Measurements from ENCODE around the gene CPA1. TPM values are rescaled to one million over a fixed set of nuclear protein-coding genes. Genes with fewer than 3 reads are reported as not detected.

Gene CPA1
- total RNA-seq, 1 donor from 2014 or later: not detected

GRCh38 chr7:130393841-130394411 is 13.6 kb downstream of the CPA1 start:
- peaks cover 10% of the 10 kb centered on the region for H3K4me1 Mint-ChIP-seq
- no peaks in the 10 kb centered on the region for H3K36me3 Mint-ChIP-seq (ENCODE audit: low read depth)
- POLR2A ChIA-PET: no interaction called here
- no peak overlapping the region for H3K4me3 Mint-ChIP-seq
- DNase-seq (no peak), ATAC-seq (ENCODE audit: low read depth) (no peak)
- H3K9me3 Mint-ChIP-seq: no peaks in the 10 kb centered on the region
- intact Hi-C loops (cut with micrococcal nuclease): no loop called here
- H3K27ac Mint-ChIP-seq: no peak overlapping the region
- H3K27me3 Mint-ChIP-seq: no peaks in the 10 kb centered on the region
- CTCF ChIA-PET: no interaction called here
- TF ChIP-seq CTCF (IDR thresholded peaks at IDR 0.05): no peak

- no peak for TF ChIP-seq CTCF (IDR thresholded peaks at IDR 0.05)
- intact Hi-C loops (cut with micrococcal nuclease): no loop called here
- ChIA-PET POLR2A (no interaction called here), CTCF (no interaction called here)
- Mint-ChIP-seq H3K27ac (no peak overlapping the region), H3K9me3 (no peaks in the 10 kb centered on the region), H3K4me3 (no peak overlapping the region), H3K27me3 (no peaks in the 10 kb centered on the region), H3K4me1 (peaks cover 10% of the 10 kb centered on the region), H3K36me3 (ENCODE audit: low read depth) (no peaks in the 10 kb centered on the region)
- DNase-seq (no peak), ATAC-seq (ENCODE audit: low read depth) (no peak)
Measured at GRCh38 chr7:130394421-130395195, 14.3 kb downstream of the CPA1 start.

DNA sequence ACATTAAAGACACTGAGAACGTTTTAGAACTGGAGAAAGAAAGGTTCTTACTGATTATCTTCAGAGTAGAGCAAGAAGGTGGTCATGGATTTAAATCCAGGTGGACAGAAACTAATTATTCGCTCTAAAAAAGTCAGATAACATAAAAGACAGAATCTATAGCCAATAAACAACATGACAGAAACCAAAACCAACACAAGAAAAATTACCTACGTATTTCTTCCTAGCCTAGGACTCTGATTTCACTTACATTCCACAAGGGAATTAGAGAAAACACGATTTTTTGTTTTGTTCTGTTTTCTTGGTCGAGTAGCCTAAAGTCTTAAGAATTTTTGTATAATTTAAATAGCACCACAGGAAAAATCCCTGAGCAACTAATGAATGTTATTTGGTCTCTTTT is 15.1 kb downstream of the CPA1 start:
- TF ChIP-seq CTCF (IDR thresholded peaks at IDR 0.05): no peak
- Mint-ChIP-seq H3K27me3 (no peaks in the 10 kb centered on the region), H3K36me3 (ENCODE audit: low read depth) (peaks cover 2% of the 10 kb centered on the region), H3K27ac (no peak overlapping the region), H3K9me3 (no peaks in the 10 kb centered on the region), H3K4me1 (peaks cover 10% of the 10 kb centered on the region), H3K4me3 (no peak overlapping the region)
- intact Hi-C loops (cut with micrococcal nuclease): no loop called here
- ChIA-PET CTCF (no interaction called here), POLR2A (no interaction called here)
- ATAC-seq (ENCODE audit: low read depth): no peak
- DNase-seq: no peak

DNA sequence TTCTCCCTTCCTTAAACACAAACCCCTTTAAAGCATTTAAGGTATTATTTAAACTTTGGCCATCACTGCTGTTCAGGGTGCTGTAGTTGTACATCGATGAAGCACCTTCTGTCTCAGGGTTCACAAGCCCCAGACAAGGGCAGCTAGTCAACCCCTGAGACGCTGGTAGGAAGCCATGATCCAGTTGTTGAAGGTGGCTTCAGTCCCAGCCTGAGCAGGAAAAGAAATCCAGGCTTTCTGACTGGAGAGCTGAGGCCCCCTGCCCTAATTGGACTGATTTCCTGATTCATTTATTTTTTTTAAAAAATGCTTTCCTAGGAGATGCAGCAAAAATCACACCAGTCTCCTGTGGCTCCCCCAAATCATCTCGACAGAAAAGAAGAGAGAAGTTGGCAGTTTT is 15.8 kb downstream of the CPA1 start:
- TF ChIP-seq CTCF (IDR thresholded peaks at IDR 0.05): no peak
- ChIA-PET POLR2A (no interaction called here), CTCF (no interaction called here)
- no peak for DNase-seq
- Mint-ChIP-seq H3K27me3 (no peaks in the 10 kb centered on the region), H3K4me1 (peaks cover 10% of the 10 kb centered on the region), H3K27ac (no peak overlapping the region), H3K9me3 (no peaks in the 10 kb centered on the region), H3K36me3 (ENCODE audit: low read depth) (peaks cover 3% of the 10 kb centered on the region), H3K4me3 (no peak overlapping the region)
- intact Hi-C loops (cut with micrococcal nuclease): no loop called here
- ATAC-seq (ENCODE audit: low read depth): no peak

DNA sequence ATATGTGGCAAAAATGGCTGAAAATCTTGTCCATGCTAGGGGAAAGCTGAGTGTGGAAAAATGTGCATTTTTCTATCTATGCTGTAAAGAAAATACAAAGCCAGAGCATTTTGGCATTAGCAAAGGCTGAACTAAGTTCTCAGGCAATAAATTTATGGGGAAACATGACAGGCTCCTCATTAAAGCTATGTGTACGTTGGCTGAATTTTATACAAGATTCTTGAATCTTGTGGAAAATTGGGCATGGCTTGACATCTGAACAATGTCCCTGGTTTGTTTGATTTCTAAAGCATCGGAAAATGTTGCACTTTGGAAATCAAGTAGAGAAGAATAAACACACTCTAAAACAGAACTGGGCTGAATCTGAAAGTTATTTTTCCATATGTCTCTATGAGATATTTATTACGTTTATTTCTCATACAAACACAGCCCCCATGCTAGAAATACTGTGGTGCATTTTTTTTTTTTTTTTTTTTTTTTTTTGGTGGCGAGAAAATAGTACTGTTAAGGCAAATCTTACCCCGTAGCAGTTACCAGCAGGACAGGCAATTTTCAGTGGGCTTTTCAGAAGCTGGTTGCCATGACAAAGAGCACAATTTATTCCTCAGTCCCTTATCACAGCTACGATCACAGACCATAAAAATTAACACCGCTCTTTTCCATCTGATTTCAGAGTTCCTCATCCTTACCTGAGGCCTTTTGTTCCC is 16.9 kb downstream of the CPA1 start:
- POLR2A ChIA-PET: no interaction called here
- H3K27ac Mint-ChIP-seq: no peak overlapping the region
- CTCF ChIA-PET: no interaction called here

More for the DNA sequence above, 16.9 kb downstream of the CPA1 start:
- ATAC-seq (ENCODE audit: low read depth) (no peak), DNase-seq (no peak)
- Mint-ChIP-seq H3K36me3 (ENCODE audit: low read depth) (peaks cover 3% of the 10 kb centered on the region), H3K27me3 (no peaks in the 10 kb centered on the region), H3K9me3 (no peaks in the 10 kb centered on the region), H3K4me3 (no peak overlapping the region), H3K4me1 (peaks cover 10% of the 10 kb centered on the region)
- intact Hi-C loops (cut with micrococcal nuclease): no loop called here
- TF ChIP-seq CTCF (IDR thresholded peaks at IDR 0.05): no peak

All from activated B cell treated with CpG ODN at 0.5 μM for 24 hours (primary cell).